Mesothelial cell of epicardium (in vitro differentiated cells): Measurements from ENCODE around the gene DGCR8. TPM values are rescaled to one million over a fixed set of nuclear protein-coding genes. Genes with fewer than 3 reads are reported as not detected.

ENCODE experiments used
- DNase-seq, 2 experiments: peaks; one replicate each; pipeline ENCODE4 v3.0.0; 2021; ENCODE audit warnings: low spot score in 2 of 2; ENCODE audit not compliant: unreplicated experiment in 2 of 2
- H3K27ac Mint-ChIP-seq: 2 replicates; pipeline ENCODE4 v1.8.0; 2021; ENCODE audit warnings: mixed read lengths
- H3K27me3 Mint-ChIP-seq: 2 replicates; pipeline ENCODE4 v1.8.0; 2021; ENCODE audit warnings: low read depth, mixed read lengths
- H3K36me3 Mint-ChIP-seq: 2 replicates; pipeline ENCODE4 v1.8.0; 2021; ENCODE audit warnings: mixed read lengths
- H3K4me1 Mint-ChIP-seq: 2 replicates; pipeline ENCODE4 v1.8.0; 2021; ENCODE audit warnings: mixed read lengths
- H3K4me3 Mint-ChIP-seq: 2 replicates; pipeline ENCODE4 v1.8.0; 2021; ENCODE audit warnings: mild to moderate bottlenecking, moderate library complexity, mixed read lengths
- H3K9me3 Mint-ChIP-seq: 2 replicates; pipeline ENCODE4 v1.8.0; 2021; ENCODE audit warnings: mixed read lengths
- CTCF ChIP-seq: fragments of 200-600 bp; sonication (generic); IDR thresholded peaks from one replicate; pipeline ENCODE4 v1.5.0; 2021; ENCODE audit warnings: antibody characterized with exemption; ENCODE audit not compliant: unreplicated experiment
- total RNA-seq: library from RNA; stranded (reverse); gene quantifications from 3 replicates; pipeline ENCODE4 v1.2.1, GENCODE V29; 2021

Gene DGCR8
- total RNA-seq, 1 donor from 2014 or later, result 71.5 TPM

GRCh38 chr22:20044495-20045151 lies 35.4 kb upstream of the DGCR8 start:
- H3K27ac Mint-ChIP-seq, result no peak overlapping the region
- H3K27me3 Mint-ChIP-seq, result no peaks in the 10 kb centered on the region
- no peak overlapping the region for H3K4me3 Mint-ChIP-seq
- H3K4me1 Mint-ChIP-seq, result no peaks in the 10 kb centered on the region
- DNase-seq, result no peak
- peaks cover 9% of the 10 kb centered on the region for H3K9me3 Mint-ChIP-seq
- H3K36me3 Mint-ChIP-seq, result peaks cover 24% of the 10 kb centered on the region
- TF ChIP-seq CTCF, result no peak

GRCh38 chr22:20046730-20047129 lies 33.3 kb upstream of the DGCR8 start:
- Mint-ChIP-seq H3K27me3 (no peaks in the 10 kb centered on the region), H3K4me1 (no peaks in the 10 kb centered on the region), H3K36me3 (peaks cover 28% of the 10 kb centered on the region), H3K27ac (no peak overlapping the region), H3K9me3 (peaks cover 9% of the 10 kb centered on the region), H3K4me3 (no peak overlapping the region)
- TF ChIP-seq CTCF, result no peak
- no peak for DNase-seq

- no peak for TF ChIP-seq CTCF
- Mint-ChIP-seq H3K36me3 (peaks cover 16% of the 10 kb centered on the region), H3K27me3 (no peaks in the 10 kb centered on the region), H3K27ac (no peak overlapping the region), H3K4me1 (no peaks in the 10 kb centered on the region), H3K9me3 (peaks cover 9% of the 10 kb centered on the region), H3K4me3 (no peak overlapping the region)
- no peak for DNase-seq
Measured at GRCh38 chr22:20051927-20052308, 28.1 kb upstream of the DGCR8 start.

GRCh38 chr22:20052309-20053259 lies 27.5 kb upstream of the DGCR8 start:
- DNase-seq, result no peak
- H3K27me3 Mint-ChIP-seq, result no peaks in the 10 kb centered on the region
- H3K4me1 Mint-ChIP-seq, result no peaks in the 10 kb centered on the region
- no peak overlapping the region for H3K4me3 Mint-ChIP-seq
- H3K27ac Mint-ChIP-seq, result no peak overlapping the region
- peaks cover 15% of the 10 kb centered on the region for H3K36me3 Mint-ChIP-seq
- no peak for TF ChIP-seq CTCF
- H3K9me3 Mint-ChIP-seq, result peaks cover 9% of the 10 kb centered on the region

- Mint-ChIP-seq H3K9me3 (peaks cover 4% of the 10 kb centered on the region), H3K27me3 (no peaks in the 10 kb centered on the region)
- no peak for TF ChIP-seq CTCF
Measured at GRCh38 chr22:20053407-20054033, 26.5 kb upstream of the DGCR8 start.

More at GRCh38 chr22:20053407-20054033, 26.5 kb upstream of the DGCR8 start:
- Mint-ChIP-seq H3K4me1 (no peaks in the 10 kb centered on the region), H3K27ac (no peak overlapping the region), H3K36me3 (peaks cover 9% of the 10 kb centered on the region), H3K4me3 (no peak overlapping the region)
- no peak for DNase-seq
